ENCODE measurements around the gene CDK18.

CDK18 gene

DNA sequence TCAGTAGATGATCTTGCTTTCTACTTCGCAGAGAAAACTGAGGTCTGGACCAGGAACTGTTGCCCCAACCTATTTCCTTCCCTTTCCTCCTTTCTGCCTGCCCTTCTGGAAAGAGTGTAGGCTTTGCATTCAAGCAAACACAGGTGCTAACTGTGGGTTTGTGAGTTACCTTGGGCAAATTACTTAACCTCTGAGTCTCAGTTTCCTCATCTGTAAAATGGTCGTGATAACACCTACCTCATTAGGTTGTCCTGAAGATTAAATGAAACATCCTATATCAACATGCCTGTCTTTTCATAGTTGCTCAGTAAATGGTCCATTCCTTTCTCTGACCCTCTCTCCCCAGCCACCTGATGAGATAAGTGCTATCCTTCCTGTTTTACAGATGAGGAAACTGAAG lies 39.1 kb upstream of the CDK18 start:
- TF ChIP-seq, protein P1, sequence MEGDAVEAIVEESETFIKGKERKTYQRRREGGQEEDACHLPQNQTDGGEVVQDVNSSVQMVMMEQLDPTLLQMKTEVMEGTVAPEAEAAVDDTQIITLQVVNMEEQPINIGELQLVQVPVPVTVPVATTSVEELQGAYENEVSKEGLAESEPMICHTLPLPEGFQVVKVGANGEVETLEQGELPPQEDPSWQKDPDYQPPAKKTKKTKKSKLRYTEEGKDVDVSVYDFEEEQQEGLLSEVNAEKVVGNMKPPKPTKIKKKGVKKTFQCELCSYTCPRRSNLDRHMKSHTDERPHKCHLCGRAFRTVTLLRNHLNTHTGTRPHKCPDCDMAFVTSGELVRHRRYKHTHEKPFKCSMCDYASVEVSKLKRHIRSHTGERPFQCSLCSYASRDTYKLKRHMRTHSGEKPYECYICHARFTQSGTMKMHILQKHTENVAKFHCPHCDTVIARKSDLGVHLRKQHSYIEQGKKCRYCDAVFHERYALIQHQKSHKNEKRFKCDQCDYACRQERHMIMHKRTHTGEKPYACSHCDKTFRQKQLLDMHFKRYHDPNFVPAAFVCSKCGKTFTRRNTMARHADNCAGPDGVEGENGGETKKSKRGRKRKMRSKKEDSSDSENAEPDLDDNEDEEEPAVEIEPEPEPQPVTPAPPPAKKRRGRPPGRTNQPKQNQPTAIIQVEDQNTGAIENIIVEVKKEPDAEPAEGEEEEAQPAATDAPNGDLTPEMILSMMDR (IDR thresholded peaks at IDR 0.05; ENCODE audit: extremely low read depth, missing control alignments), result no peak

GRCh38 chr1:205466595-205467220 lies 37.8 kb upstream of the CDK18 start:
- no peak for DNase-seq (ENCODE audit: low spot score)
- TF ChIP-seq, protein P1 (IDR thresholded peaks at IDR 0.05; ENCODE audit: extremely low read depth, missing control alignments), result no peak

More for the DNA sequence above, 39.1 kb upstream of the CDK18 start:
- no peak for DNase-seq (ENCODE audit: low spot score)

DNA sequence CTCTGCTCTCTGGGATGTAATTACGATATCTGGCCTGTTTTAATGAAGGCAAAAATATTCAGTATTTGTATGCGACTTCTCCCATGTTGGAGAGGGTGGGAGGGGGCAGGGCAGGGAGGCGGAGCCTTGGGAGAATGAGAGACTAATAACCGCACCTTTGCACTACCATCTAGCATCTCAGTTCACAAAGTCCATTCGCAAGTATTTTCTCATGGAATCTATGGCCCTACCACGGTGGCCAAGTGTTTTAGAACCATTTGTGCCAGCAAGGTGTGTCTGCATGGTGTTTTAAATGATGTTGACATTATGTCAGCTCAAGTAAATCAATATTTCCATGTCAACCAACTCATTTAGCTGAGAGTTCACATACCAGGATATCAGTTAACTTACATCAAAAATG lies 34.3 kb upstream of the CDK18 start:
- TF ChIP-seq, protein P1 (IDR thresholded peaks at IDR 0.05; ENCODE audit: extremely low read depth, missing control alignments), result no peak
- DNase-seq (ENCODE audit: low spot score), result no peak

DNA sequence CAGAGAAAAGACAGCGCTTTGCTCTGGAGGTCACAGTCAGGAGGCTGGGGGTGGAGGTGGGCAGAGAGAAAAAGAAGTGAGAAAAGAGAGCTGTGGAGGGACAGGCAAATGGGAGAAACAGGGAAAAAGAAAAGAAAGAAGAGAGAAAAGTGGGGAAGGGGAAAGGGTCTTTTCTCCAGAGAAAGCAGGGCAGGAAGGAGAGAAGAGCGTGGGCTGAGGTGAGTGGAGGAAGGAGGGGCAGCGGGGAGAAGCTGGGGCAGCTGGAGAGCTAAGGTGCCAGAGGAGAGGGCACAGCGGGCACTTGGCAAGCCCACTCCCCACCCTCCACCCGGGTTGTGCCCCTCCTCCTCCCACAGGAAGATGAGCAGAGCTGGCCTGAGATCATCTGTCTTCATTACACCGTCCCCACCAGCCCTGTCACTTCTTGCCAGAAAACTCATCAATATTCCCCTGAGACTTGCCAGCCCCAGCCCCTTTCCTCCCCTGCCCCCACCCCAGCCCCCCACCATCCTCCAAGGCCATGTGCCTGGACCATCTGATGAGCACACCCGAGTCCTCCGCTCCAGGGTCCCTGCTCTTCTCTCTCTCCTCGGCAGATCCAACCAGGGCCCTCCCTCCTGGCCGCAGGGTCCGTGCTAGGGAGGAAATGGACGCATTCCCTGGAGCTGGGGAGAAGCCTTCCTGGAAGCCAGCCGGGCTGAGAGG lies 31.6 kb upstream of the CDK18 start:
- TF ChIP-seq, protein P1 (IDR thresholded peaks at IDR 0.05; ENCODE audit: extremely low read depth, missing control alignments), result no peak
- no peak for DNase-seq (ENCODE audit: low spot score)

GRCh38 chr1:205473475-205473874 lies 31.0 kb upstream of the CDK18 start:
- no peak for DNase-seq (ENCODE audit: low spot score)
- TF ChIP-seq, protein P1 (IDR thresholded peaks at IDR 0.05; ENCODE audit: extremely low read depth, missing control alignments), result no peak

DNA sequence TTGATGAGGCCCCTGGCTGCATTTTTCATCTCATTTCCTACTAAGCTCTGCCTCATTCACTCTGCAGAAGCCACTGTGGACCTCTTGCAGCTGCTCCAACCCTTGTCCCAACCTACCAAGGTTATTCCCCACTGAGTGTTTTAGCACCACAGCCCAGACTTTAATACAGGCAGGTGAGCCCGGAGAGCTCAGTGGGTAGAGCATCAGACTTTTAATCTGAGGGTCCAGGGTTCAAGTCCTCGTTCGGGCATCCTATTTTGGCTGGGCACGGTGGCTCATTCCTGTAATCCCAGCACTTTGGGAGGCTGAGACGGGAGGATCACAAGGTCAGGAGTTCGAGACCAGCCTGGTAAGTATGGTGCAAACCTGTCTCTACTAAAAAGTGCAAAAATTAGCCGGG lies 30.5 kb upstream of the CDK18 start:
- TF ChIP-seq, protein P1 (IDR thresholded peaks at IDR 0.05; ENCODE audit: extremely low read depth, missing control alignments), result no peak
- DNase-seq (ENCODE audit: low spot score), result no peak

GRCh38 chr1:205474571-205474970 lies 29.9 kb upstream of the CDK18 start:
- TF ChIP-seq, protein P1 (IDR thresholded peaks at IDR 0.05; ENCODE audit: extremely low read depth, missing control alignments), result no peak
- no peak for DNase-seq (ENCODE audit: low spot score)
